ENCODE results near the gene PCMTD2.

- TF ChIP-seq, protein P1, sequence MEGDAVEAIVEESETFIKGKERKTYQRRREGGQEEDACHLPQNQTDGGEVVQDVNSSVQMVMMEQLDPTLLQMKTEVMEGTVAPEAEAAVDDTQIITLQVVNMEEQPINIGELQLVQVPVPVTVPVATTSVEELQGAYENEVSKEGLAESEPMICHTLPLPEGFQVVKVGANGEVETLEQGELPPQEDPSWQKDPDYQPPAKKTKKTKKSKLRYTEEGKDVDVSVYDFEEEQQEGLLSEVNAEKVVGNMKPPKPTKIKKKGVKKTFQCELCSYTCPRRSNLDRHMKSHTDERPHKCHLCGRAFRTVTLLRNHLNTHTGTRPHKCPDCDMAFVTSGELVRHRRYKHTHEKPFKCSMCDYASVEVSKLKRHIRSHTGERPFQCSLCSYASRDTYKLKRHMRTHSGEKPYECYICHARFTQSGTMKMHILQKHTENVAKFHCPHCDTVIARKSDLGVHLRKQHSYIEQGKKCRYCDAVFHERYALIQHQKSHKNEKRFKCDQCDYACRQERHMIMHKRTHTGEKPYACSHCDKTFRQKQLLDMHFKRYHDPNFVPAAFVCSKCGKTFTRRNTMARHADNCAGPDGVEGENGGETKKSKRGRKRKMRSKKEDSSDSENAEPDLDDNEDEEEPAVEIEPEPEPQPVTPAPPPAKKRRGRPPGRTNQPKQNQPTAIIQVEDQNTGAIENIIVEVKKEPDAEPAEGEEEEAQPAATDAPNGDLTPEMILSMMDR (IDR thresholded peaks at IDR 0.05) = no peak
- TF ChIP-seq POLR2A (IDR thresholded peaks at IDR 0.05) (no peak), EP300 (IDR thresholded peaks at IDR 0.05) (no peak), POLR2AphosphoS5 (IDR thresholded peaks at IDR 0.05) (no peak)
These were observed 2.7 kb downstream of the PCMTD2 start for GRCh38 chr20:64258071-64258823.

All from sigmoid colon (tissue), 4 donors.